Measurements from ENCODE around the gene UBE2B.

DNA sequence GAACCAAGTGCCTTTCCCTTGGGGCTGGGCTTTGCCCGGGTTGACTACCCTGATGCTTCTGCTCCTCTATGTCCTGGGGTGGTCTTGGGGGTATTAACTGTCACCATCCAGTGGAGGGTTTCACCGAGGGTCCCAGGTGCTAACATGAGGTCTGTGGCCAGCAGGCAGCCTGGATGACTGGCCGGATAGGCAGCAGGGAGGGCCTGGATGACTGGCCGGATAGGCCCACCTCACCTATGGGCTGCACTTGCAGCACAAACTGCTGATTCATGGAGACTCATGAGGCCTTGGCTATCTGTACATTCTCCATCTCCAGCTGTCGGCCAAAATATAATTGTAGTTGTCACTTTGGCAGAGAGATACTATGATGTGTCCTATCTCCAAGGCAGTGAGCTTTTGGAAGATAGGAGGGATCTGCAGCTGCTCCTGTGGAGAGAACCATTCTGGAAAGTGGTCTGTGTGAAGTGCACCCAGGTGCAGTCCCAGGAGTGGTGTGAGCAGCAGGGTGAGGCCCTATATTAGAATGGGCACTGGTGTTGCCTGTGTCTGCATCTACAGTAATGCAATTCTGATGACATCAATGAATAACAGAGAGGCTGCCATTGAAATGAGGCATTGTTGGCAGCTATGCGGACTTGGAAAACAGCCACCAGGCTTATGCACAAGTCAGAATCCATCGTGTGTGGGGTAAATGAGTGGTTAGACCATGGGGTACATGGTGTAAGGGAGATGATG is 66.6 kb downstream of the UBE2B start:
- TF ChIP-seq, protein P1, sequence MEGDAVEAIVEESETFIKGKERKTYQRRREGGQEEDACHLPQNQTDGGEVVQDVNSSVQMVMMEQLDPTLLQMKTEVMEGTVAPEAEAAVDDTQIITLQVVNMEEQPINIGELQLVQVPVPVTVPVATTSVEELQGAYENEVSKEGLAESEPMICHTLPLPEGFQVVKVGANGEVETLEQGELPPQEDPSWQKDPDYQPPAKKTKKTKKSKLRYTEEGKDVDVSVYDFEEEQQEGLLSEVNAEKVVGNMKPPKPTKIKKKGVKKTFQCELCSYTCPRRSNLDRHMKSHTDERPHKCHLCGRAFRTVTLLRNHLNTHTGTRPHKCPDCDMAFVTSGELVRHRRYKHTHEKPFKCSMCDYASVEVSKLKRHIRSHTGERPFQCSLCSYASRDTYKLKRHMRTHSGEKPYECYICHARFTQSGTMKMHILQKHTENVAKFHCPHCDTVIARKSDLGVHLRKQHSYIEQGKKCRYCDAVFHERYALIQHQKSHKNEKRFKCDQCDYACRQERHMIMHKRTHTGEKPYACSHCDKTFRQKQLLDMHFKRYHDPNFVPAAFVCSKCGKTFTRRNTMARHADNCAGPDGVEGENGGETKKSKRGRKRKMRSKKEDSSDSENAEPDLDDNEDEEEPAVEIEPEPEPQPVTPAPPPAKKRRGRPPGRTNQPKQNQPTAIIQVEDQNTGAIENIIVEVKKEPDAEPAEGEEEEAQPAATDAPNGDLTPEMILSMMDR (IDR thresholded peaks at IDR 0.05; ENCODE audit: poor library complexity), result no peak
- TF ChIP-seq EZH2 (IDR thresholded peaks at IDR 0.05; ENCODE audit: borderline replicate concordance), result no peak
